ENCODE measurements around the gene SLC12A2.

The SLC12A2 gene

GRCh38 chr5:128083033-128083810 lies at the start of gene SLC12A2:
TSS of gene SLC12A2 (plus strand) at chr5:128083766. CDS start at chr5:128083955, 189 bp downstream.
- peak; percentile 94 for DNase-seq

- no peak for DNase-seq
Measured at GRCh38 chr5:128035689-128036088, 47.9 kb upstream of the SLC12A2 start.

- DNase-seq = no peak
Measured at GRCh38 chr5:128036950-128037349, 46.6 kb upstream of the SLC12A2 start.

- peak; percentile 0 for DNase-seq
Measured at GRCh38 chr5:128038643-128039042, 44.9 kb upstream of the SLC12A2 start.

GRCh38 chr5:128040927-128041326 lies 42.6 kb upstream of the SLC12A2 start:
- no peak for DNase-seq

- DNase-seq = no peak
Measured at GRCh38 chr5:128052780-128053179, 30.8 kb upstream of the SLC12A2 start.

- DNase-seq = no peak
Measured at GRCh38 chr5:128053291-128053954, 30.1 kb upstream of the SLC12A2 start.

- DNase-seq = no peak
Measured at GRCh38 chr5:128060644-128061385, 22.8 kb upstream of the SLC12A2 start.

GRCh38 chr5:128062172-128062746 lies 21.3 kb upstream of the SLC12A2 start:
- DNase-seq = no peak

GRCh38 chr5:128074171-128074570 lies 9.4 kb upstream of the SLC12A2 start:
- DNase-seq = no peak

GRCh38 chr5:128074953-128075352 lies 8.6 kb upstream of the SLC12A2 start:
- no peak for DNase-seq

GRCh38 chr5:128077526-128077925 lies 6.0 kb upstream of the SLC12A2 start:
- DNase-seq = no peak

- no peak for DNase-seq
Measured at GRCh38 chr5:128081111-128081851, 2.3 kb upstream of the SLC12A2 start.

- peak; percentile 3 for DNase-seq
Measured at GRCh38 chr5:128082551-128083032, 974 bp upstream of the SLC12A2 start.

GRCh38 chr5:128083811-128084227 lies 253 bp downstream of the SLC12A2 start:
- DNase-seq = peak; percentile 24

- DNase-seq = peak; percentile 20
Measured at GRCh38 chr5:128084228-128085167, 932 bp downstream of the SLC12A2 start.

GRCh38 chr5:128085413-128085812 lies 1.8 kb downstream of the SLC12A2 start:
- DNase-seq = no peak

- DNase-seq = no peak
Measured at GRCh38 chr5:128091579-128091978, 8.0 kb downstream of the SLC12A2 start.

- no peak for DNase-seq
Measured at GRCh38 chr5:128092144-128092543, 8.6 kb downstream of the SLC12A2 start.

- no peak for DNase-seq
Measured at GRCh38 chr5:128093368-128093767, 9.8 kb downstream of the SLC12A2 start.

GRCh38 chr5:128097224-128097623 lies 13.7 kb downstream of the SLC12A2 start:
- DNase-seq = no peak

Measured in inflammatory macrophage treated with lipopolysaccharide for 4 hours (primary cell).